GM21390 (cell line): ENCODE data around the gene SIL1.
A peak's percentile ranks its signal among the peaks of the same experiment; 100 is the strongest.
"Not testable (repeated sequence)": the region's sequence is repeated elsewhere in the genome, so short reads cannot be mapped to it uniquely, and the experiment has no call there.

Experiments used
- ATAC-seq: cut with Tn5 transposase; IDR thresholded peaks from one replicate; pipeline ENCODE4 v1.9.1; 2021; ENCODE audit not compliant: unreplicated experiment

The SIL1 gene

GRCh38 chr5:139113892-139114291 is 84.3 kb downstream of the SIL1 start:
- no peak for ATAC-seq

- ATAC-seq: not testable (repeated sequence)
These were observed 85.8 kb downstream of the SIL1 start for GRCh38 chr5:139112362-139112761.

- ATAC-seq: no peak
These were observed 87.5 kb downstream of the SIL1 start for GRCh38 chr5:139110526-139111168.

- no peak for ATAC-seq
These were observed 89.9 kb downstream of the SIL1 start for GRCh38 chr5:139108063-139108824.

GRCh38 chr5:139105621-139106071 is 92.5 kb downstream of the SIL1 start:
- ATAC-seq: no peak

GRCh38 chr5:139104577-139105276 is 93.4 kb downstream of the SIL1 start:
- no peak for ATAC-seq

GRCh38 chr5:139103762-139104161 is 94.4 kb downstream of the SIL1 start:
- no peak for ATAC-seq

- ATAC-seq: no peak
These were observed 97.3 kb downstream of the SIL1 start for GRCh38 chr5:139100825-139101224.

GRCh38 chr5:139094154-139095131 is 103.7 kb downstream of the SIL1 start:
- peak; percentile 97 for ATAC-seq

- ATAC-seq: no peak
These were observed 105.3 kb downstream of the SIL1 start for GRCh38 chr5:139092741-139093343.

GRCh38 chr5:139091439-139092156 is 106.6 kb downstream of the SIL1 start:
- no peak for ATAC-seq

GRCh38 chr5:139090581-139090980 is 107.6 kb downstream of the SIL1 start:
- no peak for ATAC-seq

- no peak for ATAC-seq
These were observed 110.1 kb downstream of the SIL1 start for GRCh38 chr5:139088024-139088423.

GRCh38 chr5:139082813-139083498 is 115.2 kb downstream of the SIL1 start:
- no peak for ATAC-seq

GRCh38 chr5:139079991-139080610 is 118.1 kb downstream of the SIL1 start:
- ATAC-seq: no peak

- ATAC-seq: no peak
These were observed 118.8 kb downstream of the SIL1 start for GRCh38 chr5:139079225-139079990.

GRCh38 chr5:139078345-139078744 is 119.8 kb downstream of the SIL1 start:
- ATAC-seq: no peak

GRCh38 chr5:139077899-139078298 is 120.3 kb downstream of the SIL1 start:
- no peak for ATAC-seq
